Stimulated activated CD4-positive, alpha-beta T cell treated with anti-CD3 and anti-CD28 coated beads, TNF-alpha, amount 100 ng/mL, for 48 hours (primary cell): ENCODE data around the gene MAGIX.

Source experiments
- DNase-seq, 3 donors: peaks; one replicate each; pipeline ENCODE4 v3.0.0-alpha.2; 2020; ENCODE audit warnings: low read depth in 3 of 3

MAGIX gene

GRCh38 chrX:49204709-49205108 lies 42.2 kb downstream of the MAGIX start:
- DNase-seq = no peak

- DNase-seq = no peak
Measured at GRCh38 chrX:49205443-49205842, 42.9 kb downstream of the MAGIX start.

GRCh38 chrX:49206543-49206942 lies 44.0 kb downstream of the MAGIX start:
- no peak for DNase-seq

GRCh38 chrX:49208399-49208798 lies 45.8 kb downstream of the MAGIX start:
- no peak for DNase-seq

- DNase-seq = no peak
Measured at GRCh38 chrX:49209434-49210251, 47.1 kb downstream of the MAGIX start.

- DNase-seq = no peak
Measured at GRCh38 chrX:49210406-49210805, 47.8 kb downstream of the MAGIX start.

- DNase-seq = no peak
Measured at GRCh38 chrX:49211074-49211473, 48.5 kb downstream of the MAGIX start.

- DNase-seq = no peak
Measured at GRCh38 chrX:49212209-49212608, 49.7 kb downstream of the MAGIX start.

- no peak for DNase-seq
Measured at GRCh38 chrX:49212861-49213260, 50.3 kb downstream of the MAGIX start.

- DNase-seq = no peak
Measured at GRCh38 chrX:49214416-49214815, 51.9 kb downstream of the MAGIX start.

GRCh38 chrX:49214996-49215526 lies 52.5 kb downstream of the MAGIX start:
- DNase-seq = no peak
